ENCODE data around the gene C2orf76. TPM values are rescaled to one million over a fixed set of nuclear protein-coding genes. Genes with fewer than 3 reads are reported as not detected.

C2orf76 gene
- total RNA-seq, 4 donors from 2014 or later, result 5.3 to 19.9 (median 13.3) TPM

DNA sequence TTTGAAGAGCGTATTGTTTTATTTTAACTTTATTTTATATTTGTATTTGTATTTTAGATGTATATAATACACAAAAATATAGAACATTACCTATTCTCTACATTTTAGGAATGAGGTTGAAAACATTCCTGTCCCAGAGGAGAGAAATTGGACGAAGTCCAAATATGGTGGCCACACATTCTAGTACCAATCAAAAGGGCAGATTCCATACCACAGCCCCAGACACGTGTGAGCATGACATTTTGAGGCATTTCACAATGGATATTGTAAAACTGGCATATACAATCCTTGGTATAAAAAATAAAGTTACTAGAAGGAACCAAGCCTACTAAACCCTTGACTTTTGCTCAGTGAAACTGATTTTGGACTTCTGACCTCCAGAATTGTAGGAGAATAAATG is 50.6 kb downstream of the C2orf76 start:
- no peak overlapping the region for H3K4me3 ChIP-seq (replicated peaks in 1 of 3)
- 67 to 69% methylated on average over 3 of the region's 3 CpGs for WGBS, 2 donors
- peaks cover 5 to 15% of the 10 kb centered on the region in 2 donors for H3K4me1 ChIP-seq
- DNase-seq, result no peak
- no peaks in the 10 kb centered on the region for H3K27me3 ChIP-seq
- intact Hi-C loops (cut with DNase I), result no loop called here
- TF ChIP-seq POLR2A (IDR thresholded peaks at IDR 0.05), result no peak
- TF ChIP-seq, protein P1, sequence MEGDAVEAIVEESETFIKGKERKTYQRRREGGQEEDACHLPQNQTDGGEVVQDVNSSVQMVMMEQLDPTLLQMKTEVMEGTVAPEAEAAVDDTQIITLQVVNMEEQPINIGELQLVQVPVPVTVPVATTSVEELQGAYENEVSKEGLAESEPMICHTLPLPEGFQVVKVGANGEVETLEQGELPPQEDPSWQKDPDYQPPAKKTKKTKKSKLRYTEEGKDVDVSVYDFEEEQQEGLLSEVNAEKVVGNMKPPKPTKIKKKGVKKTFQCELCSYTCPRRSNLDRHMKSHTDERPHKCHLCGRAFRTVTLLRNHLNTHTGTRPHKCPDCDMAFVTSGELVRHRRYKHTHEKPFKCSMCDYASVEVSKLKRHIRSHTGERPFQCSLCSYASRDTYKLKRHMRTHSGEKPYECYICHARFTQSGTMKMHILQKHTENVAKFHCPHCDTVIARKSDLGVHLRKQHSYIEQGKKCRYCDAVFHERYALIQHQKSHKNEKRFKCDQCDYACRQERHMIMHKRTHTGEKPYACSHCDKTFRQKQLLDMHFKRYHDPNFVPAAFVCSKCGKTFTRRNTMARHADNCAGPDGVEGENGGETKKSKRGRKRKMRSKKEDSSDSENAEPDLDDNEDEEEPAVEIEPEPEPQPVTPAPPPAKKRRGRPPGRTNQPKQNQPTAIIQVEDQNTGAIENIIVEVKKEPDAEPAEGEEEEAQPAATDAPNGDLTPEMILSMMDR (IDR thresholded peaks at IDR 0.05), result no peak
- H3K36me3 ChIP-seq, result no peaks in the 10 kb centered on the region
- no peak overlapping the region for H3K27ac ChIP-seq
- no peaks in the 10 kb centered on the region for H3K9me3 ChIP-seq

DNA sequence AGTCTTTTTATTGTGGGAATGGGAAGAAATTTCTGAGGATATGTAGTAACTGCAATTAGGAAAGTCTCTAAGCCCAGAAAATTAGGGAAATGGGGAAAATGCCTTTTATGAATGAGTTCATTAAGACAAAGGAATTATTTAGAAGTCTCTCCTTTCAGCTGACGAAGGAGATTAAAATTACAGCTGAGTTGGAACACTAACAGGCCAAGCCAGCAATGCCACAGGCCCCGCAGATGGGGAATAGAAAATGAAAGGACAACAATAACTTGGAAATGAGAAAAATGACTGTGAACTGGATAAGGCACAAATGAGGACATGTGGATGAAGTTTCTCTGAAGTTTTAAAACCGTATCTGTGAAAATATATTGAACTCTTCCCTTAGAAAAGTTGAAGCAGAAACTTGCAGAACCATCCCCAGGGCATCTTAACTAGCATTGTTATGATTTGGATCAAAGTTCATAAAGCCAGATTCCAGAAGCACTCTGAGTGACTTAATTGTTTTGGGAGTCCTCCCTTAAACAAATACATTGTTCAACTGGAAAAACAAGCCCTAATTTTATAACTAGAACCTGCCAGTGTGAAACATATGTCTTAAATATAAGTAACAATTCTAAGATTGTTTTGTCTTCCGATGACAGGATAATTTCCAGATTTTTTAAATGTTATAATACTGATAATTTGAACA is 51.3 kb downstream of the C2orf76 start:
- intact Hi-C loops (cut with DNase I), result no loop called here
- TF ChIP-seq, protein P1 (IDR thresholded peaks at IDR 0.05), result no peak
- no peak for TF ChIP-seq POLR2A (IDR thresholded peaks at IDR 0.05)
- Histone ChIP-seq H3K36me3 (no peaks in the 10 kb centered on the region), H3K27ac (no peak overlapping the region), H3K4me1 (peaks cover 5 to 15% of the 10 kb centered on the region in 2 donors), H3K4me3 (replicated peaks in 1 of 3) (no peak overlapping the region), H3K27me3 (no peaks in the 10 kb centered on the region), H3K9me3 (no peaks in the 10 kb centered on the region)
- no peak for DNase-seq
- 61 to 65% methylated on average over 4 of the region's 4 CpGs for WGBS, 2 donors

DNA sequence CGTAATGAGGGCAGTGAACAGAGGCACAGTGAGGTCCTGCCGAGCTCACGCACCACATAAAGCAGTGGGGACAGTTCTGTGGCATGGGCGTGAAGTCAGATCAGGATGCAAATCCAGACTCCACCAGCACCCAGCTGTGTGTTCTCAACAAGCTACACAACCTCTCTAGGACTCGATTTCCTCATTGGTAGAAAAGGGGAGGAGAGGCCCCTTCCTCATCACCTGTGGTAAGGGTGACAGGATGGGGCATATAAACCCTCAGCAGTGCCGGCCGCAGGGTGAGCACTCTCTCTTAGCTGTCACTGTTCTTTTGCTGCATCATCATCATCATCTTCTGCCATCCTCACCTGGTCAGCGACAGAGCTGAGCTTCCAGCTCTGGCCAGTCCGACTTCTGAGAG is 54.8 kb downstream of the C2orf76 start:
- Histone ChIP-seq H3K4me3 (replicated peaks in 1 of 3) (no peak overlapping the region), H3K9me3 (no peaks in the 10 kb centered on the region), H3K36me3 (no peaks in the 10 kb centered on the region), H3K27me3 (no peaks in the 10 kb centered on the region), H3K27ac (no peak overlapping the region), H3K4me1 (peaks cover 5 to 15% of the 10 kb centered on the region in 2 donors)
- 92 to 93% methylated on average over 9 of the region's 9 CpGs for WGBS, 2 donors
- intact Hi-C loops (cut with DNase I), result no loop called here
- no peak for DNase-seq
- TF ChIP-seq, protein P1 (IDR thresholded peaks at IDR 0.05), result no peak
- TF ChIP-seq POLR2A (IDR thresholded peaks at IDR 0.05), result no peak

DNA sequence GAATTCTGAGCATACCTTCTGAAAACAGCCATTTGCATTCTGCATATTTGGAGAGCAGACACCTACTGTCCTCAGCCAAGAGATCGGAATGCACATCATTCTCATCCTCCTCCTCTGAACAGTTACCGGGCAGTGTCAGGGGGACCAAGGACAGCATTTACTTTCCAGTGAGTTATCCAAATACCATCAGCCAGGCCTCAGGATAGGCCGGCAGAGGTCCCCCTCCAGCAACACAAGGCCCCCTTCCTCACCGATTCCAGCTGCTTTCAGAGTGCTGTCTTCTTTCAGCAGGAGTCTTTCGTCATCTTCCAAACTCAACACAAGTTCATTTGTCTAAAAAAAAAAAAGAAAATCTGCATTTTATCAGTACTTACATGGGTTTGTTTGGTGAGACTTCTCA is 55.3 kb downstream of the C2orf76 start:
- Histone ChIP-seq H3K4me1 (peaks cover 5 to 14% of the 10 kb centered on the region in 2 donors), H3K27ac (no peak overlapping the region), H3K9me3 (no peaks in the 10 kb centered on the region), H3K4me3 (replicated peaks in 1 of 3) (no peak overlapping the region), H3K36me3 (no peaks in the 10 kb centered on the region), H3K27me3 (no peaks in the 10 kb centered on the region)
- intact Hi-C loops (cut with DNase I), result no loop called here
- WGBS, 2 donors, result 82 to 85% methylated on average over 5 of the region's 5 CpGs
- no peak for DNase-seq
- TF ChIP-seq, protein P1 (IDR thresholded peaks at IDR 0.05), result no peak
- no peak for TF ChIP-seq POLR2A (IDR thresholded peaks at IDR 0.05)

DNA sequence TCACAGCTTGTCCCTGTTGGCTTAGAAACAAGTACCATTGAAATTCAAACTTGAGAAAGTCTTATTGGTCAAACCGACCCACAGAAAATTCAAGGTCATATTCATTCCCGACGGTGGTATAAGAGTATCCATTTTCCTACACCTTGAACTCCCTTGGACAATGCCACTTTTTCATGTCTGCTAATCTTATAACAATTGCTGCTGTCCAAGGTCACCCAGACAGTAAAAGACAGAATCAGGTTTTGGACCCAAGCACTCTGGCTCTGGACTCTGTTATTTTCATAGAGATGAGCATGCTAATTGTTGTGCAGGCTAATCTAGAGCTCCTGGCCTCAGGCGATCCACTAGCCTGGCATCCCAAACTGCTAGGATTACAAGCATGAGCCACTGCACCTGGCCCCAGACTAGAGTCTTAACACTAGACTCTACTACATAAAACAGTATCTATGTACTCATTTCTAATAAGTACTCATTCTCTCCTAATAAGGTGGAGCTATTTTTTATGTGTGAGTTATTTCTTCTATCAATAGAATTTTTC is 57.8 kb downstream of the C2orf76 start:
- TF ChIP-seq, protein P1 (IDR thresholded peaks at IDR 0.05), result no peak
- TF ChIP-seq POLR2A (IDR thresholded peaks at IDR 0.05), result no peak
- intact Hi-C loops (cut with DNase I), result no loop called here
- WGBS, 2 donors, result 91 to 94% methylated on average over 4 of the region's 4 CpGs
- H3K36me3 ChIP-seq, result no peaks in the 10 kb centered on the region
- no peak for DNase-seq
- no peak overlapping the region for H3K4me3 ChIP-seq (replicated peaks in 1 of 3)
- no peak overlapping the region for H3K27ac ChIP-seq
- H3K4me1 ChIP-seq, result no peaks in the 10 kb centered on the region
- no peaks in the 10 kb centered on the region for H3K27me3 ChIP-seq
- H3K9me3 ChIP-seq, result no peaks in the 10 kb centered on the region

Measured in thyroid gland (tissue), 4 donors.